NCI-H1436 treated with DMSO at 0.1 percent for 48 hours (cell line): ENCODE measurements around the gene CSK.
"Not testable (repeated sequence)": the region's sequence is repeated elsewhere in the genome, so short reads cannot be mapped to it uniquely, and the experiment has no call there.

Experiments used
- DNase-seq: peaks from one replicate; lab custom pipeline; 2025; lab: John Stamatoyannopoulos, UW

The CSK gene

DNA sequence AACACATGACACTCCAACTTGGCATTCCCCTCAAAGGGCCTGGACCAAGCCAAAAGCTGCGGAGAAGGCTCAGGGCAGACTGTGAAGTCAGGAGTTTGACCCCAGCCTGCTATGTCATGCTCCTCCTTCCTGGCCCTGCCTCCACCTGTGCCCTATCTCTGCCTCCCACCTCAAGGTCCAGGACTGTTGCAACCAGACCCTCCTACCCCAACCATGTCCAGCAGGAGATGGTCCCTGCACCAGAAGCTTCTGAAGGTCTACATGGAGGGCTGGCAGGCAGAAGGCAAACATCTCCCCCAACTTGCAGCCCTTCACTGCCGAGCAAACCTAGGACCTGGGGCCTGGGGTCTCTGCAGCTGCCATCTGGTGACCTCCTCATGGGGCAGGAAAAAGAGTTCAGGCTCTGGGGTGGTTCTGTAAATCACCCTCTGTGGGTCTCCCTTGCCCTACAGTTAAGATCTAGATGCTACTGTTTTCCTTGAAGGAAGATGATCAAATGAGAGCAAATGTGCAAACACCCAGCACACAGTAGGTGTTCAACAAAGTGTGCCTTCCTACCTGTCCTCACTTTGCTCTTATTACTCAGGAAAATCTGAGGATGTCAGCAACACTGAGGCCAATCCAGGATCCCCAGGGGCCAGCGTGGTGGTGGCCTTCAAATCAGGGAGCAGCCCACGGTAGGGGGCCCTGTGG lies 11.5 kb upstream of the CSK start:
- no peak for DNase-seq

DNA sequence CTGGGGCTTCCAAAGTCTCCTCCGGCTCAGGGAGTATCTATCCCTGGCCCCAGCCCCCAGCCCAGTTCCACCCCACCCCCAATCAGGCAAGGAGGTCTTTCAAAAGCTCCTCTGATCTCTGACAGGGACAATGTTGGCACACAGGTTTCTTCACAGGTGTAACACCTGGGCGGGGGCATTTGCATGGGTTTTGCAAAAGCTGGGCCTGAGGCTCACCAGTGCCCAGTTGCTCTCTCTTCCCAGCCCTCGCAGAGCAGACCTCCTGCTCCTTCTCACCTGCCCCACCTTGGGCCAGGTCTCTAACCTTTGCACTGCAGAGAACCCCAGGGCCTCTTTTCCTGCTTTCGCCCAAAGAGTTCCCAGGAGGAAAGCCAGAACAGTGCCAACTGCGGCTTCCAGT lies 8.6 kb upstream of the CSK start:
- no peak for DNase-seq

DNA sequence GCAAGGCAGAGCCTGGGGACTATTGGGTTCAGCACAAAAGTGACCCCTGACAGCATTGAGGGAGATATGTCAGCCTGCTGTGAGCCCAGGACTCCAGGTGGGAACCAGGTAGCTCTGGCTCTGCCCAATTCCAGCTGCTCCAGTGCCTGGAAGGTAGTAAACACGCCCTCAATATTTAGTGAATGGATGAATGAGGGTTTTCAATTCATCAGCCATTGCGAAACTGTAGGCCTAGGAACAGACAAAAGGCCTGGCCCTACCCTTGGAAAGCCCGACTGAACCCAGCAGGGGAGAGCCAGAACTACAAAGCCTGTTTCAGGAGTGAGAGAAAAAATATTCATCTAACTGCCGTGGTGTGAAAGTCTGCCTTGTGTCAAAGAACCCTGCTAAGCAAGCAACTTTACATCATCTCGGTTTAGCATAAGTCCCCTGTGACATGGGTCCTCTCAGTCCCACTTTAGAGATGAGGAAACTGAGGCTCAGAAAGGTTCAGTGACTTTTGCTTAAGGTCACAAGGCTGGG lies 8.1 kb upstream of the CSK start:
- DNase-seq, result no peak

DNA sequence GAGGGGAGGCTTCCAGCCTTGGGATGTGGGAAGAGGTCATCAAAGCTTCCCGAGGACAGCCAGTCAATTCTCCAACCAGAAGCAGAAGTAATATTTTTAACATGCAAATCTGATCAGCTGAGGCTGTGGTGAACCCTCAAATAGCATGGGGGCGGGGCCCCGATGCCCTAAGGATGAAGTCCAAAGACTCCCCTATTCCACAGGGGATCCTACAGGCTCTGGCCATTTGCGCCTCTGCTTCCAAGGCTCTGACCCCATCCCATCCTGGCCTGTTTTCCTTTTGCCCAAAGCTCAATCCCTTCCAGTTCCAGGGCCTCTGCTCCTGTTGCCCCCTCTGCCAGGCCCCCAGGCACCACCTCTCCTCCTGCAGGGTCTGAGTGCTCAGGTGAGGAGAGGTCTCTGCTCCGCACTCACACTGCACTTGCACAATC lies 6.7 kb upstream of the CSK start:
- no peak for DNase-seq

DNA sequence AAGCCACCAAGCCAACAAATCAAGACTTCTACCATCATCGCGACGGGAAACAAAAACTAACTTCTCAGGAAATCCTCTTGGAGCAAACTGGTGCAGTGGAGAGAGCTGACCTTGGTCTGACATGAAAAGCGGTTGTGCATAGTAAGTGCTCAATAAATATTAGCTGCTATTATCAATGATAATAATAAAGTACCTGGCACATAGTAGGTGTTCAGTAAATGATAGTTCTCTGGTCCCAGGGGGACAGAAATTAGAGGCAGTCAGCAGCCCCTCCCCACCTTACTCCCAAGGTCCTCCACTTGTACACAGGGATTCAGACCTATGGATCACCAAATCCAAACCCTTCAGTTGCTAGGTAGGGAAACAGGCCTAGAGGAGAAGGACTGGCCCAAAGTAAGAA lies 6.0 kb upstream of the CSK start:
- no peak for DNase-seq

DNA sequence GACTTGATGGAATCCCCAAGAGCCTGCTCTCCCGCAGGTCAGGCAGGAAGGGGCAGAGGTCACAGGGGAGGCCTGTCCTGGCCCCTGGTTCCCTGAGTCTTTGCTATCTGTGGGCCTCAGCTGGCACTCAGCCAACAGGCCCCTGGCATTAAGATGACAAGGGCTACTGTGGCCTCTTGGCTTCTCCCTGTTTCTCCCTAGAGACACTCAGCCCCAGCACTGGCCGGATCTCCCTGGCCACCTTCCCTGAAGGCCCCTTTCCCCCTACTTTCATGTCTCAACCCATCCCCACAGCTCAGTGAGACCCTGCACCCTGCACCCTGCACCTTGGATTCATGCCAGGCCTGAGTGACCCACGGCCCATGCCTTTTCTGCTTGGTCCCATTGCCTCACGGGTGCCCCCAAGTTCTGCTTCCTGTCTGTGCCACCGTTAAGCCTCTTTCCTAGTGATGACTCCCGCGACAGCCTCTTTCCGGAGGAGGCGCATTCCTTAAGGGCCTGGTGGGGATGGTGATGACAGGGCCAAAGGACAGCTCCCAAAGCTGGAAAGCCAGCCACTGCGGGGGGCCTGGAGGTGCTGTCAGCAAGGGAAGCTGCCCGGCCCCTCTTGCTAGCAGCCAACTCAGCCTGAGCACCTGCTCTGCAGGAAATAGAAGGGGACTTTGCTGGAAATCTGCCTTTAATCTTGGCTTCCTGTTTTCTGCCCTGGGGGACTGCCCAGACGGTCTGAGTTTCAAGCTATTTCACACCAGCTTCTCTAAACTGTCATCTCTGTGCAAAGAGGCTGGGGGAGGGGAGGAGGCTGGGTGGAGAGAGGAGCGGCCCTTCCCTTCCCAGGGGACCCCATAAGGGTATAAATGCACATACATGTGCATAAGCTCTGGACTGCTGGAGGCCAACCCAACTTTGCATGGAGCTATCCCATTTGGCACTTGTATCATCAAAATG lies 4.8 kb upstream of the CSK start:
- no peak for DNase-seq

DNA sequence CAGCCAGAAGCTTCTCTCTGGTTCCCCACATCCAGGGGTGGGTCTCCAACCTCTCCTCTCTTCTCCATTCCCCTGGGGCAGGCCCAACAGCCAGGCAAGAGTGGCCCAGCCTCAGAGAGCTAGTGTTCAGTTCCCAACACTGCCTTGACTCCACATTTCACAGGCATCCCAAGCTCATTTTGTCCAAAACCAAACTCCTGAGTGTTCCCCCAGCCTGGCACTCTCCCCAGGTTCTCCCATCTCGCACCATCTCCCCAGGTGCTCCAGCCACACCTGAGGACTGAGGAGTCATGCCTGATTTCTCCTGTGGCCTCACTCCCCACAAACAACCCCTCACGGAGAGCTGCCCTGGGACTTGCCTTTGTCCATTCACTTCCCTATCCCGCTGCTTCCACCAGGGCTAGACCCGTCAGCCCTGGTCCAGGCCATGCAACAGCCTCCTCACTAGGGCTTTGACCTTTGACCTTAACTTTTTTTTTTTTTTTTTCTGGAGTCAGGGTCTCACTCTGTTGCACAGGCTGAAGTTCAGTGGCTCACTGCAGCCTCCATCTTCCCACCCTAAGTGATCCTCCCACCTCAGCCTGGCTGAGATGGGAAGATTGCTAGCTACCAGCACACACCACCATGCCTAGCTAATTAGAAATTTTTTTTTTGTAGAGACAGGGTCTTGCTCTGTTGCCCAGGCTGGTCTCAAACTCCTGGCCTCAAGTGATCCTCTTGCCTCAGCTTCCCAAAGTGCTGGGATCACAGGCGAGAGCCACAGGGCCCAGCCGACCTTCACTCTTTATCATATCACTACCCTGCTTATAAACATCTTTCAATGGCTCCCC lies 3.9 kb upstream of the CSK start:
- DNase-seq, result no peak

DNA sequence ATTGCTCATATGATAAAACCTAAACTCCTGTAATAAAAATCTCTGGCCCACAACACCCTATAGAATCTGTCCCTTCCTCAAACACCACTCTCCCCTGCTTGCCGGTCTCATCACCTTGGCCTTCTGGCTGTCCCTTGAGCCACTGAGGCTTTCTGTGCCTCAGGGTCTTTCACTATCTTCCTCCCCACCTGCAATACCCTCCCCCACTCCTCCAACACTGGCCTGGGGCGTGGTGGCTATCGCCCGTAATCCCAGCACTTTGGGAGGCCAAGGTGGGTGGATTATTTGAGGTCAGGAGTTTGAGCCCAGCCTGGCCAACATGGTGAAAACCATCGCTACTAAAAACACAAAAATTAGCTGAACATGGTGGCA lies 3.3 kb upstream of the CSK start:
- no peak for DNase-seq

DNA sequence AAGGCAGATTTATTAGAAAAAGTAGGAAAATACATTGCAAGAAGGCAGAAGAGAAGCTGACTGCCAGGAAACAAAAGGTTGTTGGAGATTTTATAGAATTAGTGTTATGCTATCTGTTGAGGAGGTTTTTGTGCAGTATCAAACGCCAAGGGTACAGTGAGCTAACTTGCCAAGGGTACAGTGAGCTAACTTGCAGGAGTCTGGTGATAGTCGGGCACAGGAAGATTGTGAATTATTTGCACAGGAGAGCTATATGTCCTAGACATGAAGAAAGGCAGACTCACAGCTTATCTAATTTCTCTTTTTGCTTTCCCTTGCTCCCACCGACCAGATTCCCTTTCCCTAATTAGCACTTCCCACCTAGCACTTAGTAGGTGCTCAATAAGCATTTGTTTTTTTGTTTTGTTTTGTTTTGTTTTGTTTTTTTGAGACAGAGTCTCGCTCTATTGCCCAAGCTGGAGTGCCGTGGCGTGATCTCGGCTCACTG lies 2.7 kb upstream of the CSK start:
- no peak for DNase-seq

DNA sequence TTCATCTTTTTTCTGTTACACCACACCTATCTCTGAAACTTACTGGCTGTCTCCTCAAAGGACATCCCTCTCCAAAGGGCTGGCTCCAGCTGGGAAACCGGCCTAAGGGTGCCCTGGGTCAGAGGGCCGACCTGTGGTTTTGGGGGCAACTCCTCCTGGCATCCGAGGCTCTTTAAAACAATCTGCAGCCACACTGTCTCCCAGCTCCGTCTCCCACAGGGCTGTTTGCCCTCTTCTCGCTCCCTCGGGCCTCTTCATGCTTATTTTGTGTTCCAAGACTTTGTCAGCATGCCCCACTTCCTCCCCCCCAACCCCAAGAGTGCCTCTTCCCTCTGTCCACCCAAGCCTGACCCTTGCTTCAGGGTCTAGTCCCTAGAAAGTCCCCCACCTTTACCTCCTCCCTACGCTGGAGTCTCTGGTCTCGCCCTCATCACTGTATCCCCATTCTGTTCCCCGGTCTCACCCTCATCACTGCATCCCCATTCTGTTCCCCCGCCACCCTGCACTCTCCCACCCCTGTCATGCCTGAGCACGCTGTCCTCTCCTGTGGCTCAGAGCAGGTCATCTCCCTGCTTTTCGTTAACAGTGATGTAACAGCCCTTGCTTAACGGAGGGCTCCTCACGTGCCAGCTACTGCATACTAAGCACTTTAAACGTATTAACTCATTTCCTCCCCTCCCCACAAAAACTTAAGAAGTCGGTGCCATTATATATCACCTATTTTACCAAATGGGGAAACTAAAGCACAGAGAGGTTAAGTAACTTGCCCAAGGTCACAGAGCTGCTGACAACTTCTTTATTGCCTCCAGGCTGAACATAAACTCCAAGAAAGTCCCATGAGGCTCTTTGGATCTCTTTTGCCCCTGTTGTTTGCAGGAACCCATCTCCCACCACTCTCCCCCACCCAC lies 1.1 kb upstream of the CSK start:
- DNase-seq, result no peak

DNA sequence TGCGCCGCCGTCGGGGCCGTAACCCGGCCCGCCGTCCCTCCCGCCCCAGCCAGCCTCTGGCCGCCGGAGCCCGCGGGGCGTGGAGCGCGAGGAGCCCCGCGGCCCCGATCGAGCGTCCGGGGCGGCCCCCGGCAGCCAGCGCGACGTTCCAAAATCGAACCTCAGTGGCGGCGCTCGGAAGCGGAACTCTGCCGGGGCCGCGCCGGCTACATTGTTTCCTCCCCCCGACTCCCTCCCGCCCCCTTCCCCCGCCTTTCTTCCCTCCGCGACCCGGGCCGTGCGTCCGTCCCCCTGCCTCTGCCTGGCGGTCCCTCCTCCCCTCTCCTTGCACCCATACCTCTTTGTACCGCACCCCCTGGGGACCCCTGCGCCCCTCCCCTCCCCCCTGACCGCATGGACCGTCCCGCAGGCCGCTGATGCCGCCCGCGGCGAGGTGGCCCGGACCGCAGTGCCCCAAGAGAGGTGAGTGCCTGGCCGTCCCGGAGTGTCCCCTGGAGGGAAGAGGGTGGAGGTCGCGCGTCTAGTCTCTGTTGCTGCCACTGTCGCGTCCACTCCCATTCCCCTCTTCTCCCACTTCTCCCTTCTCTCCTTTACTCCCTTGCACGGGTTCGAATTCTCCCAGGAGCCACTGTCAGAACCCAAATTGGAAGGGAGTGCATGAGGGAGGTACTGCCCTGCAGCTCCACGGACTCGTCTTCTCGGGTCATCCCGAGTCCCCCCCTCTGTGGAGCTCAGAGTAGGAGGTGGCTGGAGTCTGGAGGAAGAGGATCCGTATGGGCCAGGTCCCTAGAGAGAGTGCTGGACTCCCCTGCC lies 585 bp downstream of the CSK start:
- DNase-seq, result no peak

DNA sequence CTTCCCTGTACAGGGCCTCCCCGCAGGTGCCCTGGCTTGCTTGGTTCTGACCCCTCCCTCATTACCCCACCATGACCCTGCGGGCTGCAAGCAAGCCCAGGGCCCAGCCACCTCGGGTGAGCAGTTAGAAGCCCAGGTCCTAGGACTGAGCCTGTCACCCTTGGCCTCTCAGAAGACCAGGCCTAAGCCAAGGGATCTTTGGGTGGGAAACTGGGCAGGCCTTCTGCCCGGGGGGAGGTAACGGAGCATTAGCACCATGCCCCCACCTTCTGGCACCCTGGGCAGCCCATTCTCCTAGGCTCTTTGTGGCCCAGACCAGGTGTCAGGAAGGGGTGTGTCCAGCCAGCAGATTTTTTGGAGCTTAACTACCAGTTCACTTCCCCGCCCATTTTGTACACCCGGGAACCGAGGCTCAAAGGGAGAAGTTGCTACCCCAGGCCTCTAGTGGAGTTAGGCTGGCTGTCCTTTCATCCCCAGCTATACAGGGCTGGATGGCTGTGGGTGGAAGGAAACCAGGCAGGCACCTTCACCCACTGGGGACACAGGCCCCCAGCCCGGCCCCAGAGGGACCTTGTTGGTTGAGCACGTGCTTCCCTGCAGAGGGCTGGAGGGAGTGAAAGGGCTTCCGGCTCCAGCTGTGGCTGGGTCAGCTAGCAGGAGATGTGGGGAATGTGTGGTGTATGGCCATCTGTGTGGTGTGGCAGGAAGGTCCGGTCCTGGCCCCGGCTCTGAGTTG lies 1.4 kb downstream of the CSK start:
- DNase-seq, result no peak

DNA sequence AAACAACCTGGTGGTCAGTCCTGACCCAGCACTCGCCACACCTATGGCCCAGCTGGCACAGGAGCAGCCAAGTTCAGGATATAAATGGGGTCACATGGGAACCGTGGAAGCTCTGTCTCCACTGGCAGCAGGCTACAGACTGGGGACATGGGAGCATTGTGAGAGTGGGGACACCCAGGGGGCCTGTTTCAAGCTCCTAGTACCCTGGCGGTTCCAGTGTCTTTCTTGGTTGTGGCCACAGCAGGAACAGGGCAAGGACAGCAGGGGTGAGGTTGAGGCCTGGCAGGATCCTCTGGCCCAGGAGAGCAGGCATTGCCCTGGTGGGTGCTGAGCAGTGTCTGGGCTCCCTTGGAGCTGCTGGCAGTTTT lies 1.9 kb downstream of the CSK start:
- DNase-seq, result no peak

DNA sequence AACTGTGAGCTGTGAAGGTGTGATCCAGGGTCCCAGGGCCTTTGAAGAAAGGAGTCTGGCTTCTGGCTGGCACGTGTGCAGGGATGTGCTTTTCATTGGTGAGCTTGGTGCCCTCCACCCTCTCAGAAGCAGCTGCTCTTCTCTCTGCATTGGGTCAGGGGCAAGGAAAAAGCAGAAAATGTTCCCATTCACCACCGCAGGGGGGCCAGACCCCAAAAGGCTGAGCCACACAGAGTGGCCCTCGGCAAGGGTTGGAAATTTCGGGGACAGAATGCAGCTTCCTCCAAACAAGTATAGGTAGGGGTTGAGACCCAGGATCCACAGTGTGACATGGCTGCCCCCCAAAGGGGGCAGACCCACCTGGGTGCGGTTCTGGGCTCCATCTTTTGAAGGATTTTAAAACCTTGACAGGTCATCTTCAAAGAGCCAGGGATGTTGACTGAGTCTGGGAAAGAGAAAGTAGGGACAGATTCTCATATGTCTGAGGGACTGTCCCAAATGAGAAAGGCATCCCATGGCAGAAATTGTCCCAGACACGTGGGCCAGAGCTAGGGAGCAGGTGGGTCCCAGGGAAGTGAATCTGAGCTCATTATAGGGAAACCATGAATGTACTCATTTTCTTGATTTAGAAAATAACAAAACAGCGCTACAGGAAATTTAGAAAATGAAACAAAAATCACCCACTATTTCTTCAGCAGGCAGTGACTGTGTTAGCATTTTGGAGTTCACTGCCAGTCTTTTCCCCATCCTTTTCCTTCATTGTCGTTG lies 2.7 kb downstream of the CSK start:
- no peak for DNase-seq

DNA sequence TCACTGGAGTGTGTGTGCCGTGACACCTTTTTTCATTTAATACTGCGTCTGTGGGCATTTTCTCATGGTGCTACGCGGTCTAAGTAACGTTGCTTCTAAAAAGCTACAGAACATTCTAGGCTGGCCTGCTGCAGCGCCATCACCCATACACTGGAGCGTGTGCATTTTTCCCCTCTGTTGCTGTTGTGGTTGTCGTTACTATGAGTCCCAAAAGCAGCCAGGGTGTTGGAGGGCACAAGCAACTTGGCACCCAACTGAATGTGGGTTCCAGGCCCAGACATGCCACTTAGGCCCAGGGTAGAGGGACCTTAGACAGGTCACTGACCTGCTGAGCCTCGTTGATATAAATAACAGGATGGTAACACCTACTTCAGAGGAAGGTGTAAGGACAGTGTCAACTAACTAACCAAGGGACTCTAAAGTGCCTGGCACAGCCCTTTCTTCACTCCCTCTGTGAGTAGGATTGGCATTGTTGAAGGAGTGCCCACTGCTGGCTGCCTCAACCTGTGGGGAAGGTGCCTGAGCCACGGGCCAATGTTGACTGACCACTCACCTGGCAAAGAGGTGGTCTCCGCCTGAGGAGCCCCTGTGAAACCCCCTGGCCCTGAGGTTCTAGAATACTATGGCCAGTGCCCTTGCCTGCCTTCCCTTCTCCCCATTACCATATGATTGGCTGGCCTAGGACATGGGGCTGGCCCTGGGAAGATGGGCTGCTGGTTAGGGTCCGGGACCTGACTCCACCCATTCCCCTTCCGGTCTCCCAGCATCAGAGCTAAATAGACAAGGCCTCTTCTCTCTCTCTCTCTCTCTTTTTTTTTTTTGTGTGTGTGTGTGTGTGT lies 3.5 kb downstream of the CSK start:
- DNase-seq, result no peak

DNA sequence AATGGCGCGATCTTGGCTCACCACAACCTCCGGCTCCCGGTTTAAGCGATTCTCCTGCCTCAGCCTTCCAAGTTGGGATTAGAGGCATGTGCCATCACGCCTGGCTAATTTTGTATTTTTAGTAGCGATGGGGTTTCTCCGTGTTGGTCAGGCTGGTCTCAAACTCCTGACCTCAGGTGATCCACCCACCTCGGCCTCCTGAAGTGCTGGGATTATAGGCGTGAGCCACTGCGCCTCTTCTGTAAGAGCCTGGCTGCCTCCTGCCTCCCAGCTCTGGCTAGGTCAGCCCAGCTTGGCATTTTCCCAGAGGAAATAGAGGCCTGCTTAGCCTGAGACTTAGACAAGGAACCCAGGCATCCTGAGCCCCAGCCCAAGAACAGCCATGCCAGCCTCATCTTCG lies 4.2 kb downstream of the CSK start:
- DNase-seq, result not testable (repeated sequence)

DNA sequence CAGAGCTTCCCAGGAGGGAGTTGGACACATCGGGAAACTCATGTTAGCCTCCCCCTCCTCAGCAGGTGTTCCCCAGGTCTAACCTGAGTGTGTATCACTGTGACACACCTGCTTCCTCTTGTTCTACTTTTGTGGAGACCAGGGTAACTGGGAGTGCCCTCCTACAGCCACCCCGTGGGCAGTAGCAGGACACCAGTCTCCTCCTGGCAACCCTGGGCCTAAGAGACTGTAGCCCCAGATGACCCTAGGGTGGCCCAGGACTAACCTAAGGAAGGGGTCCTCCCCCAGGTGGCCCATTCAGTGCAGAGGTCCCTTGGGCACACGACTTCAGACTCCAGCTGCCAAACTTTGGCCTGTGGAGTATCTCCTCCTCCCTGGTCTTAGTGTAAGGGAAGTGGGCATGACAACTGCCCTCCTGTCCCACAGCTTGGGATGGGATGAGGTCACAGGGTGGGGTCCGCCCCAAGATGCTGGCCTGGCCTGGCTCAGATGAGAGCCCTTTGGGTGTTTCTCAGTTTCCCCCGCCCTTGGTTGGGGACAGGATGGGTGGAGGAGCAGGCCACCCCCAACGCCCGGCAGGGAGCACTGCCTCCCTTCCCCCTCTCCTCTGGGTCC lies 4.8 kb downstream of the CSK start:
- DNase-seq, result no peak
